ENCODE measurements around the gene CADPS2. TPM values are rescaled to one million over a fixed set of nuclear protein-coding genes. Genes with fewer than 3 reads are reported as not detected.

CADPS2 gene
- total RNA-seq: 10 to 100 TPM in 2 of 6 experiments, 1 to 10 TPM in 4; 7.6 to 14.7 (median 9.4) TPM
- long read RNA-seq: 0 reads

DNA sequence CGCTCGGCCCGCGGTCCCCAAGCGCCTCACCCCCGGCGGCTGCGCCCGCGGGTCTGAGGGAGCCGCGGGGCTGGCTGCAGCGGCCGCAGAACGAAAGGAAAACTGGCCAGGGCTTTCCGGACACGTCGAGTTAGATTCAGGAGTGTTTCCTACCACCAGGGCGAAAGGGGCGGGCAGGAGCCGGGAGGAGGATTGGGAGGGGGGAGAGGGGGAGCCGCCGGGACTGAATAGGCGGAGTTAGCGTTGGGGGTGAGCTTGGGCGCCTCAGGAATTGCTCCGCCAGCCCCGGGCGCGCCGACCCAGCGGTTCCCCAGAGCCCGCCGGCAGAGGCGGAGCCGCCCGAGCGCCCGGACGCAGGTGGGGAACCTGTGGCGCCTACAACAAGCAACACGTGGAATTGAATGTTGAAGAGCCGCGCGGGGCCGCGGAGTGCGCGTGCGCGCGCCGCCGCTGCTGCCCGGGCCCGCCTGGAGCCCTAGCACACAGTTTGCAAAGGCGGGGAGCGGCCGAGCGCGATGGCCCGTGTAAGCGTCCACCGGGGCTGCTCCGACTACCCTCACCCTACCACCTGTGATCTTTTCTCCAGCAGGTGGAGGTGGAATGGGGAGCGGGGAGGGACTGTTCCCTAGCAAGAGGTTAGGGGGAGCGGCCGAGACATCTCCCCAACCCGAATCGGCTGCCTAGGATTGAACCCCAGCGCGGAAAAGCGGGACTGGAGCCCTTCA is at the start of gene CADPS2:
Gene CADPS2 (minus strand): TSS at position 104 of the 725 bp plus-strand sequence. CDS start 123 bp downstream, outside the sequence.
- peak; percentile 90 to 92 (median 92) for DNase-seq
- 0% methylated on average over 17 of the region's 73 CpGs for WGBS (ENCODE audit: insufficient coverage, low coverage, low lambda C conversion rate, missing lambda C conversion rate)
- no peaks in the 10 kb centered on the region for H3K27me3 ChIP-seq
- H3K27ac ChIP-seq: peak within 1 kb of the TSS; percentile 90 to 93 (median 92)
- ATAC-seq: peak; percentile 89 to 95 (median 90)
- H3K4me1 ChIP-seq: peaks cover 0 to 20% (median 7%) of the 10 kb centered on the region in 4 donors
- TF ChIP-seq, protein P1, sequence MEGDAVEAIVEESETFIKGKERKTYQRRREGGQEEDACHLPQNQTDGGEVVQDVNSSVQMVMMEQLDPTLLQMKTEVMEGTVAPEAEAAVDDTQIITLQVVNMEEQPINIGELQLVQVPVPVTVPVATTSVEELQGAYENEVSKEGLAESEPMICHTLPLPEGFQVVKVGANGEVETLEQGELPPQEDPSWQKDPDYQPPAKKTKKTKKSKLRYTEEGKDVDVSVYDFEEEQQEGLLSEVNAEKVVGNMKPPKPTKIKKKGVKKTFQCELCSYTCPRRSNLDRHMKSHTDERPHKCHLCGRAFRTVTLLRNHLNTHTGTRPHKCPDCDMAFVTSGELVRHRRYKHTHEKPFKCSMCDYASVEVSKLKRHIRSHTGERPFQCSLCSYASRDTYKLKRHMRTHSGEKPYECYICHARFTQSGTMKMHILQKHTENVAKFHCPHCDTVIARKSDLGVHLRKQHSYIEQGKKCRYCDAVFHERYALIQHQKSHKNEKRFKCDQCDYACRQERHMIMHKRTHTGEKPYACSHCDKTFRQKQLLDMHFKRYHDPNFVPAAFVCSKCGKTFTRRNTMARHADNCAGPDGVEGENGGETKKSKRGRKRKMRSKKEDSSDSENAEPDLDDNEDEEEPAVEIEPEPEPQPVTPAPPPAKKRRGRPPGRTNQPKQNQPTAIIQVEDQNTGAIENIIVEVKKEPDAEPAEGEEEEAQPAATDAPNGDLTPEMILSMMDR (IDR thresholded peaks at IDR 0.05): peak in 2 of 4 donors; percentile 12 to 38
- TF ChIP-seq POLR2A (IDR thresholded peaks at IDR 0.05): peak; percentile 84
- intact Hi-C loops (cut with DNase I): no loop called here
- H3K36me3 ChIP-seq: no peaks in the 10 kb centered on the region
- H3K9me3 ChIP-seq: no peaks in the 10 kb centered on the region
- peak within 1 kb of the TSS; percentile 79 to 81 (median 80) for H3K4me3 ChIP-seq

DNA sequence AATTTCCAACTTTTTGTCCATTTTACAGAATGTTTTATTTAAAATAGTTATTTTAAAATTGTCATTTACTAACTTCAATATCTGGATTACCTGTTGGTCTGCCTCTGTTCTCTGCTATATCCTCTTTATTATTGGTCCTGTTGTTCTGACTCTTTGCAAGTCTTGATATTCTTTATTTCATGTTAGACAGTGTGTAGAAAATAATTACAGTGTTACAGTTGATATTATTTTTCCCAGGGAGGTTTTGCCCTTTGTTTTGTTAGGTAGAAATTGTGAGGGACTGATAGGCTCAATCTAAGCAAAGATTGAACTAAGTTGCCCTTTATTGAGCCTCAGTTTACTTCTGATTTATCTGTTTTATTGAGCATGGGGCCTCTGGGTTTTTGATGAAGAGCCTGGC is 49.4 kb upstream of the CADPS2 start:
- DNase-seq (no peak), ATAC-seq (no peak)
- intact Hi-C loops (cut with DNase I): no loop called here
- TF ChIP-seq, protein P1 (IDR thresholded peaks at IDR 0.05): no peak
- no peak for TF ChIP-seq POLR2A (IDR thresholded peaks at IDR 0.05)
- Histone ChIP-seq H3K27ac (no peak overlapping the region), H3K4me1 (no peaks in the 10 kb centered on the region), H3K4me3 (no peak overlapping the region), H3K9me3 (no peaks in the 10 kb centered on the region), H3K36me3 (no peaks in the 10 kb centered on the region), H3K27me3 (no peaks in the 10 kb centered on the region)

DNA sequence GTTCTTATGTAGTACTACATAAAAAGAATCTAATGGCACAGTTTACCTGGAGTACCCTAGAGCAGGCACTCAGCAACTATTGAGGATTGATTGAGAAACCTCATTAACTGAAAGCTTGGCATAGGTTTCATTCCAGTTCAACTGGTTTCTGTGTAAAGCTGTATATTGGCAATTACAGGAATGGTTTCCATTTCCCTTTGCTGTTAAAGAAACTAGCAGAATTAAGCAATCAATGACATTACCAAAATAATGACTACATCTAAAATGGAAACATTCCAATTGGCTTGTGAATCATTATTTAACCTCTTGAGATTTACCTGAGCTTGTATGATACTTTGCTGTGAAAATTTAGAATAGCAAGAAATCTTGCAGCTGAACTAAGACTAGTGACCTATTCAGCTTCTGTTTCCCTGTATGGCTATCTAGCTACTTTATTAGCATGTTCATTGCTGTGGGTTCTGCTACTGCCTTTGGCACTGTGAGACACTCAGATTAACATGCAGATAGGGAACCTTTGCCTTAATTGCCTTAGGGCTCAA is 33.5 kb upstream of the CADPS2 start:
- Histone ChIP-seq H3K27me3 (no peaks in the 10 kb centered on the region), H3K9me3 (no peaks in the 10 kb centered on the region), H3K4me1 (no peaks in the 10 kb centered on the region), H3K27ac (no peak overlapping the region), H3K4me3 (no peak overlapping the region), H3K36me3 (no peaks in the 10 kb centered on the region)
- TF ChIP-seq POLR2A (IDR thresholded peaks at IDR 0.05): no peak
- TF ChIP-seq, protein P1 (IDR thresholded peaks at IDR 0.05): no peak
- peak in 1 of 4 donors; percentile 38 for ATAC-seq
- DNase-seq: no peak
- intact Hi-C loops (cut with DNase I): no loop called here

DNA sequence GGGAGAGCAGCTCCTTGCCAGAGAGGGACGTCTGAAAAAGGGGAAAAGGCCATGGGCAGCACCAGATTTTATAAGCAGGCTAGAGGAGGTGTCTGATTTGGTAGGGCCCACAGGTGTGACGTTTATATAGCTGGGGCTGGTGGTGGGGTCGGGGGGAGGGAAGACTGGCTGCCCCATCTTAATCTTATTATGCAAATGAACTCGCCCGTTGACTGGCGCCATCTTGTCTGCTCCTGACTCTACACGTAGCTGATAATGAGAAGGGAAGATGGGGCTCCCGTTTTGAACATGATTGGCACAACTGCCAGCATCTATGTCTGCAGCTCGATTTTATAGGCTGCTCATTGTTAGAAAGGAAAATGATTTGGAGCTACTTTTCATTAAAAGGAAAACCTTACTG is 28.6 kb upstream of the CADPS2 start:
- Histone ChIP-seq H3K9me3 (no peaks in the 10 kb centered on the region), H3K36me3 (no peaks in the 10 kb centered on the region), H3K27me3 (no peaks in the 10 kb centered on the region), H3K4me3 (no peak overlapping the region), H3K4me1 (no peaks in the 10 kb centered on the region), H3K27ac (no peak overlapping the region)
- DNase-seq (no peak), ATAC-seq (no peak)
- TF ChIP-seq POLR2A (IDR thresholded peaks at IDR 0.05): no peak
- TF ChIP-seq, protein P1 (IDR thresholded peaks at IDR 0.05): no peak
- WGBS (ENCODE audit: insufficient coverage, low coverage, low lambda C conversion rate, missing lambda C conversion rate): 64% methylated on average over 9 of the region's 9 CpGs
- intact Hi-C loops (cut with DNase I): no loop called here

Measured in right lobe of liver (tissue), 6 donors.